GM18868 (cell line): ENCODE measurements around the gene IQSEC1.

Source experiments
- ATAC-seq: cut with Tn5 transposase; IDR thresholded peaks from one replicate; pipeline ENCODE4 v1.9.1; 2021; ENCODE audit warnings: mild to moderate bottlenecking, moderate library complexity; ENCODE audit not compliant: unreplicated experiment

The IQSEC1 gene

DNA sequence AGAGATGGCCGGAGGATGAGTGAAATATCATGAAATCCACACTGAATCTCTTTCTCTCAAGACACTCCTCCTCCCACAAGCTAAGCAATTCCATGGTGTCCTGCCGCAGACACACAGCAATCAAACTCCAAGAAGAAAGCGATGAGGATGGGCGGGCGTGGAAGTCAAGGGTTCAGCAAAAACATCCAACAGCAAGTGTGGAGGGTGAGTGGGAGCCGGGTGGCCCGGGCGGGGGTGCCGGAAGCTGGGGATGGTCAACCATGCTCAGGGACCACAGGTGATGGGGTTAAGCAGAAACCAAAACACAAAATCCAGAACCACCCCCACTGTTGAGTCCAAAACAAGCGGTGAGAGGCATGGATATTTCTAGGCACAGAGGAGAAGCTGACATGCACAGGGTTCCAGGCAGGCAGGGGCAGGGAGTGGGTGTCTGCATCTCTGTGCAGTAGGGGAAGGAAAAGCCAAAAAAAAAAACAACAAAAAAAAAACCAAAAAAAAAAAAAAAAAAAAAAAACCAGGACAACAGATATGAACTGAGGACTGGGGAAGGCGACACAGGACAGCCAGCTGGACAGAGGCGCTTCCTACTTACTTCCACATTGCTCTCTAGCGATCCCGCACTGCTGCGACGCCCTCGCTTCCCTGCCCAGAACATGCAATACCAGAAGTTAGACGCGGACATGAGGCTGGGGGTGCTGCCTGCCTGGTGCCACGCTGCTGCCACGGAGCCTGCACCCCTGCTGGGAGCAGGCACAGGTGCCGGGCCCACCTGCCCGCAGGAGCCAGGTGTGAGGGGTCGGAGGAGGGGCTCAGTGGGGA, 170.8 kb downstream of the IQSEC1 start:
- no peak for ATAC-seq

GRCh38 chr3:12901623-12902045, 171.6 kb downstream of the IQSEC1 start:
- no peak for ATAC-seq

GRCh38 chr3:12900885-12901411, 172.3 kb downstream of the IQSEC1 start:
- ATAC-seq: no peak

GRCh38 chr3:12898965-12899755, 174.1 kb downstream of the IQSEC1 start:
- no peak for ATAC-seq

DNA sequence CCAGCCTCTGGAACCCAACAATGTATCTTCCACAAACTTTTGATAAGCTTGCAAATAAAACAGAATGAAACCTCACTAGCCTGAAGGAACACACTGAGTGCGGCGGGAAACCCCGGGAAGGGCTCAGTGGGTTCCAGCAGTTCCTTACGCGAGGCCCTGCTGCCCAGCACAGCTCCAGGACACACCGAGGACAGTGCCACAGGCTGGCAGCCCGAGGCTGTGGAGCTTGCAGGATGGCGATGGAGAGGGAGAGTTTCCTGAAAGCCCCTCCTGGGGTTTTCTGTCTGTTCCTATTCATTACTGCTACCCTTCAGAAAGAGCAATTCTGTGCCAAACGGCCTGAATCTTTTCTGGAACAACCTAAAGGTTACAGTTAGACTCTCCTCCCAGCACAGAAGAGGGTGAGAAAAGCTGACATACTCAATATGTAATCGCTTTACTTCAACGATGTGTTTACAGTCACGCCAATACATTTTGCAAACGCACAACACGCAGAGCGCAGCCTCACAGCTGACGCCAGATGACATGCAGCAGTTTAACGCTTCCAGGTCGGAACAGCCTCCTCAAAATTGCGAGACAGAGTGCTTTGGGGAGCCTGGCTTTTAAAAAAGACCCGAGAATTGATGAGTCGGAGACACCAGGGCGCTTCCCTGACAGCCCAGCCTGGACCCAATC, 174.8 kb downstream of the IQSEC1 start:
- no peak for ATAC-seq

DNA sequence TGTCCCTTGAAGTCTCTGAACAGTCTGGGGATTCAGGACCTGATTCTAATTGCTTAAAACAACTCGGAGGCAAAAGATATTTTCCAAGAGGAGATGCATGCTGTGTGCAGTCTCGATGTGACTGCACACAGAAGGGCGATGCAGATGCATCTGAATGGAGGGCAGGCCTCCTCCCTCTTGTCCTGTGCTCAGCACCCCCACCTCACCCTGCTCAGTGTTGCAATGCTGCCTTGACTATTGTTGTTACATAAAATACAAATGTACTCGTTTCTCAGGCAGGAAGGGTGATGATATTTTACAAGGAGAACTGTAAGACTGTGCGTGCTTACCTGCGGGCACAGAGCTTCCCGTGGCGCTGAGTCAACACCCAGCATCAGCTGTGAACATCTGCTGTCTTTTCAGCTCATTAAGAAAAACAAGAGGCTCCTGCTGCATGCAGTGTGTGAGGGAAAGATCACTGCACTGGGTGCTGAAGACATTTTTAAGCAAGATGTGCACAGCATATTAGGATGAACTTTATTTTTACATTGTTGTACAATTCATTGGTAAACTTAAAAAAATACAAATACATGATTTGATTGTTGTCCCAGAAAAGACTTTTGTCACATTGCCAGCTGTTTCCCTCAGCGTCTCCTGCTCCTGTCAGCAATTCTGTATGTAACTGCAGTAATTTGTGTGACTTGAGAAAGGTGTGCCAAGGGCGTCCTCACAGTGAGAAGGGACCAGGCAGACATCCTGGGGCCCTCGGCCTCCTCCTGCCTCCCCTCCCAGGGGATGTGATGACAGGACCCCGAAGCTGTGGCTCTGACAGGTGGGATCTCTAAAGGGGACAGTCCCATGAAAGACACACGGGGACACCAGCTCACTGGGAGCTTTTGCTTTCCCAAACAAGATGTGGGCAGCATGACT, 175.6 kb downstream of the IQSEC1 start:
- ATAC-seq: no peak

DNA sequence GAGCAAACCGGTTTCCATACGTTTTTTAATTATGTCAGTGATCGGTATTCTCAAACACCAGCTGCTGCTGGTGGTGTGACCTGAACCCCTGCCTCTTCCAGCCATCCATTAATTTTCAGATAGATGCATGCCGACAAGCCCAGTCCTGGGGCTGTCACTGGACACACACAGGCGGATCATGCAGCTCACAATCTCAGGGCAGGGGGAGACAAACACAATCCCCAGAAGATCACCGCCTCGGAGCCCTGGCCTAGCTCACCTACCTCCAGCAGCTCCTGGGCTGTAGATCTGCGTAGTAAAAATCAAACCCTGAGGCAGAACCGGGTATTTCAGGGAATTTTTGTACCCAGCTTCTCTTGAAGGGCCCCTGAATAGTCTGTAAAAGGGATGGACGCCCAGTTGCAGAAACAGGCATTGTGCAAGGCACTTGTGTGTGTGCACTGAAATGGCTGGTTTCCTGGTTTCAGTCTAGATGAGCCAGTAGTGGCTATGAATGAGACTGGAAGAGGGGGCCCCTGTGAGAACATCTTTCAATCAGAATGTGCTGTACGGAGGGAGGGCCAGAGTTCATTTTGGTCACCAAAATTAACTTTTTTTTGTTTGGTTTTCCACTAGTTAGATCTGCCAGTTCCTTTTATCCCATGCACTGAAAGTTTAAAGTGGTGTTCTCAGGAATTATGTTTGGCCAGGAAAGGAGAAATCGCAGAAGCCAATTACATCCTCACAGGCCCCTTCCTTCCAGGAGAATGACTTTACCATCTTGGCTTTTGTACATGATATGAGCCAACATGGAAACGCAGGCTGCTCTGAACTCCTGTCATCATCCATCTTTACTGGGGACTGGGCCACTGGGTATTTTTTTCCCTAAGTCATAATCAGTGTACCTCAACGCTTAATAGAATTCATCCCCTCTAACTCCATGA, 176.9 kb downstream of the IQSEC1 start:
- ATAC-seq: no peak

GRCh38 chr3:12895391-12896062, 177.7 kb downstream of the IQSEC1 start:
- ATAC-seq: no peak

DNA sequence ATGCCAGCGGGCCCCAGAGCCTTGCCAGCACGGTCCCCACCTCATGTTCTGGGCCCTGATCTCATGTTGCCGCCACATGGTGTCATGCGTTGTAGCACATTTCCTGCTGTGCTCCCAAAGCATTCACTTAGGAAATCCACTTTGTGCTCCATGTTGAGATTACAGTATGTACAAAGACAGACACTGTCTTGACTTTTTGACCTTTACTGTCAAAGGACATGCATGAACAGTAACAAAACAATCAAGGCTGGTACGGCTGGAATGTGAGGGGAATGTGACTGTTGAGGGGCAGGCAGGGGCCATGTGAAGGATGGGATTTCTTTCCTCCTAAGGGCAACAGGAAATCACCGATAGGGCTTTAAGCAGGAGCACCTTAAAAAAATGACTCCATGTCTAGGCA, 178.6 kb downstream of the IQSEC1 start:
- no peak for ATAC-seq

DNA sequence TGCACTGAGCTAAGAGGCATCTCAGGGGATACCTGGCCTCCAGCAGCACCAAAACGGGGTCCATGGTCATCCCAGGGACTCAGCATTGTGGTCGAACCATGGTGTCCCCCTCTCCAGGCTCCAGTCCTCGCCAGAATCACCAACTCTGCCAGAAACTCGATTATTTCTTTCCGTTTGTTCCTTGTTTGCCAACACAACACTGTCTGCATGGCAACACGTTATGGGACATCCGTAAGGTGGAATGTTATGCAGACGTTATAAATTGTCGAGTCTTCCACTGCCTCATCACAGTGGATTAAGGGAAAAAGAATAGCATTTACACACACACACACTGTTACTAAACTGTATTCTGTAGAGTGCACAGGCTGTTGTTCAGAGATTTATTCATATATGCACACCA, 179.4 kb downstream of the IQSEC1 start:
- no peak for ATAC-seq

DNA sequence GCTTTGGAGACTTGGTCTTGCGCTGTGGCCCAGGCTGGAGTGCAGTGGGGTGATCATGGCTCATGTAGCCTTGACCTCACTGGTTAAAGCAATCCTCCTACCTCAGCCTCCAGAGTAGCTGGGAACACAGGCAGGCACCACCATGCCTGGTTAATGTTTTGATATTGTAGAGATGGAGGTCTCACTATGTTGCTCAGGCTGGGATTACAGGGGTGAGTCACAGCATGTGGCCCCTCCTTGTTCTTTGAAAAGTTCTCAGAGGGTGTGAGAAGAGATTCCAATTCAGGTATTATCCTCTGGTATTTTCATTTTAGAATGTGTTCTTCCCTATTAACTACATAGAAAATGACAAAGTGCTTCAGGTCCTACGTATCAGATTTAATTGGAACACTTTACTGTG, 180.0 kb downstream of the IQSEC1 start:
- no peak for ATAC-seq

GRCh38 chr3:12892840-12893189, 180.4 kb downstream of the IQSEC1 start:
- no peak for ATAC-seq

DNA sequence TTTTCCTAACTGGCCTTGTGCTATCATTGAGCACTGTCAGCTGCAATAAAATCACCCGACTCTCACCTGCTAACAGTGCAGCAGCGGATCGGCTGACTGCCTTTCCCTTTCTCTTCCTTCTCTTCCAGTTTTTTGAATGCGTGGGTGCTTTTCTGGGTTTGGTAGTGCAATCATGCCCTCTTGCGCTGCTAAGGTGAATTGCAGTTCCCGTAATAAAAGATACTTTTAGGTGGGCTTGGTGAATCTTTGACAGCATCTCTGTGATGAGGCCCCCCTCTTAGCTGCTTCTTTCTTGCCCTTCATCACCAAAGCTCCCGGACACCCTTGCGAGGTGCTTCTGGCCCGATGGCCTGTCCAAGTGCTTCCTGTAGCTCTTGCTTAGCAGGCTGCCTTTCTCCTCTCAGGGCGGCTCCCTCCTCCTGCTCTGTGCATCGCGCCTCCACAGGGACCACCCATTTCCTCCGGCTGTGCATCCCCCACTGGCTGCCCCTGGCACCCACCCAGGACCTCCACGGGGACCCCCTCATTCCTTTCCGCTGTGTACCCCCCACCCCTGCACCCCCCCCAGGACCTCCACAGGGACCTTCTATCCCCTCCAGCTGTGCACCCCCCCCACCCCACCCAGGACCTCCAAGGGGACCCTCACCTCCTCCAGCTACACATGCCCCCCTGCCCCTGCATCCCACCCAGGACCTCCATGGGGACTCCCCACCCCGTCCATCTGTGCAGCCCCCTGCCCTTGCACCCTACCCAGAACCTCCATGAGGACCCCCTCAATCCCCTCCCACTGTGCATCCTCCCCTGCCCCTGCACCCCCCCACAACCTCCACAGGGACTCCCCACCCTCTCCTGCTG, 181.0 kb downstream of the IQSEC1 start:
- ATAC-seq: no peak

DNA sequence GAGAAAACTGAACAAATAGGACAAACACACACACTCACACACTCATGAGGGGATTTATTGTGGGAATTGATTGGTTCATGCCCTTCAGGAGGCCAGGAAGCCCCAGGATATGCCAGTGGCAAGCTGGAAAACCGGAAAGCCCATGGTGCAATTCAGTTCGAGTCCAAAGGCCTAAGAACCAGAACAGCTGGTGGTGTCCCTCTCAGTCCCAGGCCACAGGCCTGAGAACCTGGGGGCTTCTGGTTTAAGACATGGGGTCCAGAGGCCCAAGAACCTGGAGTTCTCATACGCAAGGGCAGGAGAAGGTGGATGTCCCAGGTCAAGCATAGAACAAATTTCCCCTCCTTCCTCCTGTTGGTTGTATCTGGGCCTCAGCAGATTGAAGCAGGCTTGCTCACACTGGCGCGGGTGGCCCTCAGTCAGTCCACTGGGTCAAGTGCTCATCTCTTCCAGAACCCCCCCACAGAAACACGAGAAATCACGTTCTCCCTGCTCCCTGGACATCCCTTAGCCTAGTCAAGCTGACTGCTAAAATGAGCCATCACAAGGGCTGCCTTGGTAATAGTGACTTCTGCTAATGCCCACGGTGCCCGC, 181.7 kb downstream of the IQSEC1 start:
- no peak for ATAC-seq

DNA sequence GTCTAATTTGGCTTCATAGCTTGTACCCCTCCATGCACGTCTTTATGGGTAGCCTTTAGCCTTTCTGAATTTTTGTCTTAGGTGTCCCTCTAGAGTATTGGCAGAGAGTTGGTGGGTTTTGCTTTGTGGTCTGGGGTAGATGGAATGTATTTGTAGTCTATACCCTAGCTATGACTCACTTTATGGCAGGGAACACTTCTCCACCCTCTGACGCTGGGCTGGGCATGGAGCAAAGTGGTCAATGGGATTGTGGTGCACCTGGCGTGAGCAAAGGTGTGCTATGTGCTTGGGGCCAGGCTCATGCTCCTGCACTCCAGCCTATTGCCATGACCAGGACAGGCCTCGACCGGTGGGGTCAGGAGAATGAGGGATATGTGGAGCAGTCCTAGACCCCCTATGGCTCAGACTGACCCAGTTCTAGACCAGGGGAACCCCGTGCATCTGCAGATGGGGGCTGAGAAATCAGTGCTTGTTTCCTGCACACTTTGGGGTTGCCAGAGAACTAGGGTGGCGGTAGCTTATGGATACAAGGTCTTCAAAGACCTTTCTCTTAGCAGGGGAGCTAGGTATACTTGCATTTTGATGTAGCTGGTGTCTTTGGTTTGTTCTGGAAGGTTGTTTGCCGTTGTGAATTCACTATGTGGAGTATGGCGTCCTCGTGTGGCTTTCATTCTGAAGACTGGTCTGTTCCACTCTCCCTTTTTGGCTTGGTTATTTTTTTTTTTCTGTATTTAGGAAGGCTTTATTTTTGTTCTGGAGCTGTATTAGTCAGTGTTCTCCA, 182.4 kb downstream of the IQSEC1 start:
- no peak for ATAC-seq

DNA sequence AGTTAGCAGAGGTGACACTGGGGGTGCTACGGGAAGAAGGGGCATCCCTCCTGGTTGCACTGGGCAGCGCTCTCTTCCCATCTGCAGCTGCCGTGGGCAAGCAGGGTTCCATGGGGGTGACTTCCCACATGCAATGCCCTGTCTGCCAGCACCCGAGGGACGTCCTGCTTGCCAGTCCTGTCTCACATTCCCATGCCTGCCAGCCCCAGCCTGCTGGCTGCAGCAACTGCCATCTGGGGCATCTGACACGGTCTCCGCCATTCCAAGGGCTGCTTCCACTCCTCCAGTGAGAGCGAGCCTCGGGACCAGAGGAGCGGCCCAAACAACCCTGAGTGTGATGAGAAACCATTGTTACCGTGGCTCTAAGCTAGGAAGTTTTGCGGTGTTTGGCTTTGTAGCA, 186.5 kb downstream of the IQSEC1 start:
- no peak for ATAC-seq
